ENCODE results near the gene DGKI.

DNA sequence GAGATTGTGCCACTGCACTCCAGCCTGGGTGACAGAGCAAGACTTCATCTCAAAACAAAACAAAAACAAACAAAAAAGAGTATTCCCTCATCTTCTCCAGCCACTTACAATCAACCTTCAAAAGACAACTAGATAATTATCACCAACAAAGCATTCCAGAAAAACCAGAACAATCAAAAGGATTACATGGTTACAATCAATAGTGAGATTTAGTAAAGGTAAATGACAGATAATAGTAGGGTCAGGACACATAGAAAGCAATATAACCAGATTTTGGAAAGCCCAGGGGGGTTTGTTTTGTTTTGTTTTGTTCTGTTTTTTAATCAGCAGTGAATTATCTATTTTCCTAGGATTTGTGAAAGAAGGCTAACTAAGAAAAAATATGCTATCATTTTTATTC, 412.2 kb downstream of the DGKI start:
- TF ChIP-seq, protein P1, sequence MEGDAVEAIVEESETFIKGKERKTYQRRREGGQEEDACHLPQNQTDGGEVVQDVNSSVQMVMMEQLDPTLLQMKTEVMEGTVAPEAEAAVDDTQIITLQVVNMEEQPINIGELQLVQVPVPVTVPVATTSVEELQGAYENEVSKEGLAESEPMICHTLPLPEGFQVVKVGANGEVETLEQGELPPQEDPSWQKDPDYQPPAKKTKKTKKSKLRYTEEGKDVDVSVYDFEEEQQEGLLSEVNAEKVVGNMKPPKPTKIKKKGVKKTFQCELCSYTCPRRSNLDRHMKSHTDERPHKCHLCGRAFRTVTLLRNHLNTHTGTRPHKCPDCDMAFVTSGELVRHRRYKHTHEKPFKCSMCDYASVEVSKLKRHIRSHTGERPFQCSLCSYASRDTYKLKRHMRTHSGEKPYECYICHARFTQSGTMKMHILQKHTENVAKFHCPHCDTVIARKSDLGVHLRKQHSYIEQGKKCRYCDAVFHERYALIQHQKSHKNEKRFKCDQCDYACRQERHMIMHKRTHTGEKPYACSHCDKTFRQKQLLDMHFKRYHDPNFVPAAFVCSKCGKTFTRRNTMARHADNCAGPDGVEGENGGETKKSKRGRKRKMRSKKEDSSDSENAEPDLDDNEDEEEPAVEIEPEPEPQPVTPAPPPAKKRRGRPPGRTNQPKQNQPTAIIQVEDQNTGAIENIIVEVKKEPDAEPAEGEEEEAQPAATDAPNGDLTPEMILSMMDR (conservative IDR thresholded peaks at IDR 0.05; ENCODE audit: low read depth, low read length) = no peak
- no peak for TF ChIP-seq EZH2 (IDR thresholded peaks at IDR 0.05; ENCODE audit: borderline replicate concordance, low read depth, low read length, poor library complexity, severe bottlenecking)
